ENCODE results near the gene ALOX15. TPM values are rescaled to one million over a fixed set of nuclear protein-coding genes. Genes with fewer than 3 reads are reported as not detected.

The ALOX15 gene
- total and polyA plus RNA-seq, 9 of the 15 experiments (the other 6 are each of a cell fraction or from before 2014, with no cell fraction given), result not detected

GRCh38 chr17:4672751-4673150 lies 31.3 kb upstream of the ALOX15 start:
- H3K4me2 ChIP-seq (ENCODE audit: insufficient read depth, low read length), result no peak overlapping the region
- H2AFZ ChIP-seq (ENCODE audit: low read depth, low read length), result no peak overlapping the region
- no peak for TF ChIP-seq ZNF212 (CRISPR knock-in tag; IDR thresholded peaks at IDR 0.05)
- TF ChIP-seq U2AF1 (optimal IDR thresholded peaks at IDR 0.05; ENCODE audit: low read depth, low read length), result no peak
- no peak for TF ChIP-seq U2AF2 (optimal IDR thresholded peaks at IDR 0.05; ENCODE audit: low read depth, low read length)
- no peak for TF ChIP-seq ERF (CRISPR knock-in tag; IDR thresholded peaks at IDR 0.05)
- no peaks in the 10 kb centered on the region for H4K20me1 ChIP-seq (replicated peaks; ENCODE audit: control insufficient read depth, insufficient read depth, low read length)
- in situ Hi-C loops (cut with MboI), result no loop called here
- WGBS (ENCODE audit: insufficient coverage, low coverage, missing lambda C conversion rate), result 80% methylated on average over 1 of the region's 8 CpGs
- H3K79me2 ChIP-seq (ENCODE audit: control insufficient read depth, insufficient read depth, low read length), result no peaks in the 10 kb centered on the region
- POLR2A ChIA-PET, result no interaction called here
- H3K4me3 ChIP-seq, result no peak overlapping the region
- CTCF ChIA-PET (ENCODE audit: low intra/inter-chr PET ratio), result no interaction called here
- peaks cover 67% of the 10 kb centered on the region; the same call in 2 of the 3 replicates for H3K36me3 ChIP-seq (ENCODE audit: control insufficient read depth, insufficient read depth, low read length)
- FAIRE-seq (no peak), DNase-seq (ENCODE audit: extremely low read depth in 1 of 4, low spot score in 3 of 4) (no peak), ATAC-seq (no peak)
- no peaks in the 10 kb centered on the region; a peak in 1 of 5 replicates for H3K4me1 ChIP-seq (replicated peaks in 1 of 2; ENCODE audit: control insufficient read depth in 2 of 2, insufficient read depth in 2 of 2, low read length in 2 of 2)
- no peak overlapping the region for H3K9ac ChIP-seq (ENCODE audit: insufficient read depth in 1 of 2, low read depth in 2 of 2, low read length in 2 of 2)
- no peaks in the 10 kb centered on the region for H3K27me3 ChIP-seq (ENCODE audit: control insufficient read depth in 2 of 2, insufficient read depth in 2 of 2, low read length in 2 of 2)
- intact Hi-C loops (cut with micrococcal nuclease), result no loop called here
- H3K9me1 ChIP-seq (ENCODE audit: control insufficient read depth, insufficient read depth, low read length), result no peaks in the 10 kb centered on the region
- H3K9me3 ChIP-seq (replicated peaks; ENCODE audit: control insufficient read depth, insufficient read depth, low read depth, low read length), result no peaks in the 10 kb centered on the region
- no TSS peak for BruUV-seq (replicated peaks)
- no peak overlapping the region for H3K27ac ChIP-seq (ENCODE audit: extremely low read depth, low read depth, low read length)

GRCh38 chr17:4672055-4672630 lies 30.7 kb upstream of the ALOX15 start:
- TF ChIP-seq SUPT5H (IDR thresholded peaks at IDR 0.05) (peak; percentile 49; the same call in 1 of the 2 replicates), BACH1 (tag; IDR thresholded peaks at IDR 0.05) (no peak), POLR2A (conservative IDR thresholded peaks at IDR 0.05) (0 out of 2 replicates have a peak, but pooled peaks have one; percentile 41), AFF1 (IDR thresholded peaks at IDR 0.05; ENCODE audit: low read depth in 1 of 2, partially characterized antibody in 2 of 2) (no peak), NFATC3 (IDR thresholded peaks at IDR 0.05) (no peak)
- no peak for ATAC-seq
- Histone ChIP-seq H3K9ac (ENCODE audit: insufficient read depth in 1 of 2, low read depth in 2 of 2, low read length in 2 of 2) (no peak overlapping the region), H3K4me1 (replicated peaks in 1 of 2; ENCODE audit: control insufficient read depth in 2 of 2, insufficient read depth in 2 of 2, low read length in 2 of 2) (no peaks in the 10 kb centered on the region; a peak in 1 of 5 replicates), H4K20me1 (replicated peaks; ENCODE audit: control insufficient read depth, insufficient read depth, low read length) (no peaks in the 10 kb centered on the region), H3K79me2 (ENCODE audit: control insufficient read depth, insufficient read depth, low read length) (no peaks in the 10 kb centered on the region), H3K9me1 (ENCODE audit: control insufficient read depth, insufficient read depth, low read length) (no peaks in the 10 kb centered on the region), H2AFZ (ENCODE audit: low read depth, low read length) (no peak overlapping the region), H3K27me3 (ENCODE audit: control insufficient read depth in 2 of 2, insufficient read depth in 2 of 2, low read length in 2 of 2) (no peaks in the 10 kb centered on the region), H3K4me3 (no peak overlapping the region), H3K9me3 (replicated peaks; ENCODE audit: control insufficient read depth, insufficient read depth, low read depth, low read length) (no peaks in the 10 kb centered on the region), H3K36me3 (ENCODE audit: control insufficient read depth, insufficient read depth, low read length) (peaks cover 61% of the 10 kb centered on the region; the same call in 2 of the 3 replicates), H3K4me2 (ENCODE audit: insufficient read depth, low read length) (no peak overlapping the region), H3K27ac (ENCODE audit: extremely low read depth, low read depth, low read length) (no peak overlapping the region)
- POLR2A ChIA-PET, result interaction anchor here (0.6 to 1.1 kb wide), 3 partner anchors 9 to 29 kb away, joined by 3 to 5 read pairs (median 4); no protein-coding TSS in a partner anchor
- no TSS peak for BruUV-seq (replicated peaks)
- no peak for FAIRE-seq
- CTCF ChIA-PET (ENCODE audit: low intra/inter-chr PET ratio), result no interaction called here
- no CpG with 5 or more reads among the region's 9 CpGs for WGBS (ENCODE audit: insufficient coverage, low coverage, missing lambda C conversion rate)
- in situ Hi-C loops (cut with MboI), result no loop called here
- intact Hi-C loops (cut with micrococcal nuclease), result no loop called here
- DNase-seq (ENCODE audit: extremely low read depth in 1 of 4, low spot score in 3 of 4), result no peak

Measured in K562 (cell line).